H54 (cell line): ENCODE data around the gene PSME3IP1.
A peak's percentile ranks its signal among the peaks of the same experiment; 100 is the strongest.
"Not testable (repeated sequence)": the region's sequence is repeated elsewhere in the genome, so short reads cannot be mapped to it uniquely, and the experiment has no call there.

Experiments
- DNase-seq: peaks from one replicate; pipeline ENCODE4 v3.0.0; 2011; ENCODE audit warnings: low spot score, mixed read lengths; ENCODE audit not compliant: insufficient read length
- FAIRE-seq: peaks from 3 replicates; lab custom pipeline; 2011; peaks lifted over from hg19 to GRCh38; lab: Jason Lieb, UNC
- POLR2A ChIP-seq: IDR thresholded peaks from 2 replicates; pipeline ENCODE4 v1.6.1; 2011; ENCODE audit warnings: low read depth, mild to moderate bottlenecking, low read length

The PSME3IP1 gene

DNA sequence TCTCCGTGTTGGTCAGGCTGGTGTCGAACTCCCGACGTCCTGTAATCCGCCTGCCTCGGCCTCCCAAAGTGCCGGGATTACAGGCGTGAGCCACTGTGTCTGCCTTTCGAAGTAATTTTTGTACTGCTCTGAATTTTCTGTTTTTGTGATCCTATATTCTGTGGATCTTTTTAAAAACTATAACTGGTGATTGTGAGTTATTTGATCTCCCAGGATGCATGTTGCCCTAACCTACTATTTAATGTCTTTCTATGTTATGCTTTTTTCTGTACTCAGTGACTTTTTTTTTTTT is 2.8 kb upstream of the PSME3IP1 start:
- DNase-seq (no peak), FAIRE-seq (no peak)
- TF ChIP-seq POLR2A: no peak

DNA sequence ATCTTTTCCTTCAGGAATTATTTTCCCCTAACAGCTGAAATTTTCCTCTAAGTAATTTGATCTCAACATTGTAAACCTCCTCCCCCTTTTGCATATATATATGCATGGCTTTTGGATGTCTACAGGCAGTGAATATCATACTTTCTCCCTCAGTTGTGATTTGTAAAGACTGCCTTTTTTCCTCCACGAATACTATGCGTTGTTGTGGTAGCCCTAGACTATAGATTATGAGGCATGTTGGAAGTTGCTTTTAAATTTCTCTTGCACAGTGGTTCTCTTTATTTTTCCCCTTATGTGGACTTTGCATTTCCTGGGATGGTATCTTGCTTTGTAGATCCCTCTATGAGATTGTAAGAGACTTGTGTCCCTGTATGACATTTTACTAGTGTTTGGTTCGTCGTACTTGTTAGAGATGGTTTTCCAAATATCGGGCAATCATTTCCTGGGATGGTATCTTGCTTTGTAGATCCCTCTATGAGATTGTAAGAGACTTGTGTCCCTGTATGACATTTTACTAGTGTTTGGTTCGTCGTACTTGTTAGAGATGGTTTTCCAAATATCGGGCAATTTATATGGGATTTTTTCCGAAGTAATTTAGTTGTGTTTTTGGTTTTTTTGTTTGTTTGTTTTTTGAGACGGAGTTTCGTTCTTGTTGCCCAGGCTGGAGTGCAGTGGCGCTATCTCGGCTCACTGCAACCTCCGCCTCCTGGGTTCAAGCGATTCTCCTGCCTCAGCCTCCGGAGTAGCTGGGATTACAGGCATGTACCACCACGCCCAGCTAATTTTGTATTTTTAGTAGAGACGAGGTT is 2.3 kb upstream of the PSME3IP1 start:
- FAIRE-seq: peak; percentile 60

DNA sequence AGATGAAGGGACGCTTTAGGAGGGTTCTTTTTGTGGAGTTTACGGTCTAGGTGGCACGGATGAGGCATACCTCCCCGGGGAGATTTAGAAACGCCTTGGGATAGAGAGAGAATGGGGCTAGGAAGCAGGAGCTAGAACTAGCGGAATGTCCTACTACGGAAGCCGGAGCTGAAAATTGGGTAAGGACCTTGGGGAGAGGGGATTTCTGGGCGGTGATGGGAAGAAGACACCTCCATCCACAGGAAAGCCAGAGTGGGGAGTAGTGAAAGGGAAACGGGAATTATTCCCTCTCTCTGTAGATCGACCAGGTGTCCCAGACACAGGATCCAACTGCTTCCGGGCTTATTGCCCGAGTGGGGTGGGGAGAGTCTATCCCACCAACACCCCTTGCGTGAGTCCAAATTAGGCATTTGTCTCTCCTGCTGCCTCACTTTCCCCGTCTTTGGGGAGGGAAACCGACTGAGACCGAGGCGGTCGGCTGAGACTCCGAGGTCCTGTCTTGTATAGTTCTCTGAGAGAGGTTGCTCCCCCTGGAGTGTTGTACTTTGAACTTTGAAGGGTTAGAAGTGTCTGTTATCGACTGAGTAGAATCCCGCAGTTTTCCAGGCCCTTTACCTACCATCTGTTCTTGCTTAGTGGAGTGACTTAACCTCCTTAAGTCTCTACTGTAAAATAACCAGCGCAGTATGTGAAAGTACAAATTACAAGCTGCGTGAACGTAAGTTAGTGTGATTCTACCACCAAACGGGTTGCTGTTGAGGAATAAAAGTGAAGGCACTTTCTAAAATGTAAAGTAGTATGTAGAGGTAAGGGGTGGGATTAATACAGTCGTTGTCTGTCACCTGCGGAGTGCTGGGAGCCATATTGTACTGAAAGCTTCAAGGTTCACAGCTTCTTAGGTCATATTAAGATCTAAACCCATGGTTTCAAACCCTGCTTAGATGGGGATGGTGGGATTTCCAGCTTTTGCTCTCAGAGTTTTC is 1.3 kb upstream of the PSME3IP1 start:
- FAIRE-seq (no peak), DNase-seq (no peak)
- no peak for TF ChIP-seq POLR2A

More for the DNA sequence above, 2.3 kb upstream of the PSME3IP1 start:
- not testable (repeated sequence) for DNase-seq

DNA sequence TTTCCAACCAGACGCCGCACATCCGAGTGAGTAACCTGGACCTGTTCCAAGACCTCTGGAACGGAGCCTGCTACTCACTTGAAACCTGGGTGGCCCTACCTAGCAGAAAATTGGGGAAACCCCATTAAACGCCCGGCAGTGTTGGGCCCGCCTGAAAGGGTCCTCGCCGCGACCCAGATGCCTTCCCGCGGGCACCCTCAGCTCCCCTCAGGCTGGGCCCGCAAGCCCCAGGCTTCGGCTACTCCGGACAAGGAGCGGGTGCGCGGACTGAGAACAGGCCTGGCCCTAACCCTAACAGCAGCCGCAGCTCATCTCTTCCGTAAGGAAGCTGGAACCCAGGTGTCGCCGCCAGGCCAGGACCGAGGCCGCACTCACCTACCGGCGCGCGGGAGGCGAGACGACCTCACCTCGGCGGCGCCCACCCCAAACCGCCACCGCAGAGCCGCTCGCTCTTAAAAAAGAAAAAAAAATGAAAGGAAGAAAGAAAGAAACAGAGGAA is 344 bp downstream of the PSME3IP1 start:
- FAIRE-seq (no peak), DNase-seq (peak; percentile 30)
- TF ChIP-seq POLR2A: no peak; the same call in 1 of the 2 replicates

DNA sequence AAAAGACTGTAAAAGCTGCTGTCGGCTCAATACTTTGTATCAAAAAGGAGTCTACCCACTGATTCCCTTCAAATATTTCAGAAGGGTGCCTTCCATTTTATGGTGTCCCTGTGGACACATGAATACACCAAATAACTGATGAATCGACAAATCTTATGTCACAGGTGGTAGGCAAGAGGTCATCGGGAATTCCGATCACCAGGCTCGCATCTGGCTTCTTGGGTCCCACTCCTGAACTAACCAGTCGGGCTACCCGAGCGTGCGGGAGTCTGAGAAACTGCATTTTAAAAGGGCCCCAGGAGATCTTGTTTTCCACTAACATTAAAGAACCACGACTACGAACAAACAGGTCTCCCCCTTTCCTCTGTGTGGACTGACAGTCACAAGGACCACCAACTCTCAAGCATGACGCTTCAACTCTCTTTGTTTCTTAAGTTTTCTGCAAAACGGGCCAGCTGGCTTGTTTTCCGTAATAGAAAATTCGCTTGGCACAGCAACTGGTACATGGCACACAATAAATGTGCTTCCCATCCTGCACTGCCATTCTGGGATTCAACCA is 873 bp downstream of the PSME3IP1 start:
- DNase-seq (no peak), FAIRE-seq (no peak)
- TF ChIP-seq POLR2A: no peak

DNA sequence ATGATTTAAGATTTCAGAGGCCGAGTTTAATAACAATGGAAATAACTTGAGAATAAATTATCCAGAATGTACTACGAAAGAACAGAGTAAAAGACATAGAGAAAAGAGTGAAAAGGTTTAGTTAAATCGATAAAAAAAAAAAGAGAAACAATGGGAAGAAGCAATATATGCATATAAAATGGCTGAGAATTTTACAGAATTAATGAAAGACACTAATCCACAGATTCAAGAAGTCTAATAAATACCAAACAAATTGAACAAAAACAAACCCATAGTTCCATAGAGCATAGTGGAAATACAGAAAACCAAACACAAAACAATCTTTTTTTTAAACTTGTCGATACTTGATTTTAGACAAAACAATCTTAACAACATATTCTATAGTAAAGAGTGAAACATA is 1.7 kb downstream of the PSME3IP1 start:
- no peak for DNase-seq

DNA sequence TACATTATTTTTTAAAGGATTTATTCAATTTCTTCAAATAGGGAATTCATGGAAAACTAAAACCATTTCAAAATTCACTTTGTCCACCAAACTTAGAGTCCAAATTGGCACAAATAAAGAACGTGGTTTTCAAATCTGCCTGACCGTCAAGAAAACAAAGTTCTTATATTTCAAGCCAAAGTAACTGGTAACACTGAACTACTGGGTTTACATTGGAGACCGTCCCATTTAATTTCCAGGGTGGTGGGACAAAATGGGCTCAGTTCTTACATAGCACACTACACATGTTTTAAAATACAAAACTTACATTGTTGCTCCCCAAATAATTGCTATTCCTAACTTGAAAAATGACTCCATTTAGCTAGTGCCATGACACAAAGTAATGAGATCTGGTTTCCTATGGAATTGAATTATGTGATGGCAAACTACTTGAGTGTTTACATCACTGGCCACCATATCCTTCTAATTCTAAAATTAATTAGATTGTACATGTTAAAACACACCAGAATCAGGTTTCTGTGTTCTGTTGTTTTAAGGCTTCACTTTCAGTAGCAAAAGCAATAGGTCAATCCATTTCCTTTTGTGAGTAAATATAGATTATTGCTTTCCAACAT is 6.5 kb downstream of the PSME3IP1 start:
- TF ChIP-seq POLR2A: no peak
- DNase-seq (no peak), FAIRE-seq (no peak)

More for the DNA sequence above, 1.7 kb downstream of the PSME3IP1 start:
- no peak for TF ChIP-seq POLR2A
- no peak for FAIRE-seq

DNA sequence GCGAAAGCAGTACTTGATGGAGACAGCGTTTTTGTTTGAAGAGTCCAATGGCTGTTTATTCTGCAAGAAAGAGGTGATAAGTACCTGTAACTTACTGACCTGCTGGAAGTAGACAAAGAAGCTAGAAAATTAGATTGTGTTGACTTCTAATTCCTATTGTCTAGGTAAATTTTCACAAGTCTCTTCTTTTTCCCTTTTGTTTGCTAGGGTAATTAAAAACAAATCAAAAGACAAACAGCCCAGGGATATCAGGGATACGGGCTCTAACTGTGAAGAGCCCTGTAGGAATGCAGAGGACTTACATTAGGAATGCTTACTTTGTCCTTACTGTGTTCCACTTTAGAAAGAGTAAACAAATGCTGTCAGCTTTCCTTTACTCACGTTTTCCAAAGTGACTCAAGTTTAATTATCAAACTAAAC is 7.0 kb downstream of the PSME3IP1 start:
- no peak for TF ChIP-seq POLR2A
- FAIRE-seq (no peak), DNase-seq (no peak)

DNA sequence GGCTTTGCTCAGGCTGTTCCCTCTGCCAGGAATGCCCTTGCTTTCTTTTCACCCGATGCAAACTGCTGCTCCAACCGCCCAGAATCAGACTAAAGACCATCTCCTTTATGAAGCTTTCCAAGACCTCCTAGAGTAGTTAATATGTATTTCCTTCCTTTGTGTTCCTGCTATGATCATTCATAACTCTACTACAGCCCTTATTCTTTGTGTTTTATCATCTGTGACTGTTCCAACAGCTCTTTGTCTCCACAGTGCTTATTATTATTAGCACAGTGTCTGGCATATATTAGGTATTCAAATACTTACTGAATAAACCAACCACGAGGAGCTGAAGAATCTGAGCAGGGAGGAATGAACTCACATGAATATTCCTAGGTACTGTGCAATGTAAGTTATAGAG is 7.6 kb downstream of the PSME3IP1 start:
- no peak for DNase-seq
- no peak for TF ChIP-seq POLR2A
- no peak for FAIRE-seq

DNA sequence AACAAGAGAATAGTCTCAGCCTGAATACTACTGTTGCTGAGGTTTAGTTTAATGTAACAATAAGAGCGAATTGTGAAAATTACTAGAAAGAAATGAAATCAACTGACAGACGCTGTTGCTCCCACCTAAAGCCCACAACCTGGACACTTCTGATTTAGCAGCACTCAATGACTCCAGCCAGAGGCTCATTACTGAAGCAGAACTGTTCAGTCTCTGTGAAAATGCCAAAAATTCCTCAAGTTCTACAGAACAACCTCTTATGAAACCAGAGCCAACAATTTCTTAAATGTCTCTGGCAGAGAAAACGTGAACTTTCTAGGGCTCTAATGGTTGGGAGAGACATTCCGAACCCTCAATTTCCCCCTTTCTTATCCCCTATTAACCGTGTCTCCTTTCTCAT is 9.9 kb downstream of the PSME3IP1 start:
- FAIRE-seq: peak; percentile 15
- TF ChIP-seq POLR2A: no peak
- DNase-seq: no peak

DNA sequence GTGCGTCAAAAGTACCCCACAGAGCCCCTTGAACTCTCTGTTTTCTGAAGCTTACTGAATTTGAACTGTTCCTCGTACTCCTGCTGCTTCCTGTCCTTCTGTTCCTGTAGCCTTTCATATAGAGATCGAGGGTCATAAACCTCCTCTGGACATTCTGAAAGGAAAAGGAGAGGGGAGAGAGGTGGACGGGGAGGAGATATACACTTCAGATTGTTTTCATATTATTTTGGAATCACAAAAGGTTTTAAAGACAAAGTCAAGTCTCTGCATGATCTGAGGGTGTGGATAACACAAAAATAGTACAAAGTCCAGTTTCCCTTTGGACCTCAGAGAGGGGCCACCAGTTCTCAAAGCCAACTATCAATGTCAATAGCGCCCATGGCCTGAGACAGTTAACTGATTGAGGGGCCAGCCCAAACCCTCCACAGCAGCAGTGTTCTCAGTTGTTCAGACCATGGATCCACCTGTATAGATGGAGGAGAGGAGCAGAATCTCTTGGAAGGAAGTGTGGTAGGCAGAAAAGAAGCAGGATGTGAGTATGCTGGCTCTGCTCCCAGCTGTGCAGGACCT is 13.0 kb downstream of the PSME3IP1 start:
- DNase-seq (no peak), FAIRE-seq (no peak)
- TF ChIP-seq POLR2A: no peak

DNA sequence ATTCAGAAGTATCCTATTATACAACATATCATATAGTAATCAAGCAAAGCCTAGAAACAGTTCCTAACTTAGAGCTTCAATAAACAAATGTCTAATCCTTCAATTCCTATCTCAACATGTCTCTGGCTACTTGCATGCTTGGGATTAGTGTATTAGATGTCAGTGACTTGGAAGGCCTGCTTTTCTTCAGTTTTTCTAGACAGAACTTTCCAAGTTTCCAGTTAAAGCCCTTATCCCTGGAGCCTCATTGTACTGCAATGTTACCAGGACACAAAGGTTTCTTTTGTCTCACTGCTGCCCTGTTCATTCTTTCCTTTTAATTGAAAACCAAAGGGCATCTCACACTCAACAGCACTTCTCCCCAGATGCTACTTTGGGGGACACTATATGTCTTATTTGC is 16.5 kb downstream of the PSME3IP1 start:
- no peak for FAIRE-seq
- DNase-seq: no peak
- TF ChIP-seq POLR2A: no peak

DNA sequence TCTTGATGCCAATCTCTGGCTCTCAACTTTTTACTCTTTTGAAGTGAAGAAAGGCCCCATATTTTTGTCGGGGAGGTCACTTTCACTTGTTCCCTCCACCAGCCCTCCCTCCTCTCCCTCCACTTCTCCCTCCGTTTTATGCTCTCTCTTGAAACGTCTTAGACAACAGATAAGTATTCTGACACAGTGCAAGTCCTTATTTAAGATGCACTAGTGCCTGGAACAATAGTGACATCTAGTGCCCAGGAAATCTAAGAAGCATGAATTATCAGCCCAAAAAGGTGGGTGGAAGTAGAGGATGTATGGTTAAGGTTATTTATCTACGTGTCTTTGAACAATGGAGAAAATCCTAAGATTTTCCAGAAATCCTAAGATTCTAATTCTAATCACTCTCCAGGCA is 17.9 kb downstream of the PSME3IP1 start:
- no peak for TF ChIP-seq POLR2A
- DNase-seq: no peak
- peak; percentile 80 for FAIRE-seq
